Stimulated activated CD4-positive, alpha-beta T cell treated with anti-CD3 and anti-CD28 coated beads, Interleukin-2, amount 100 ng/mL, for 4 hours (primary cell): ENCODE data around the gene NBEA.

Source experiments
- DNase-seq: peaks from one replicate; pipeline ENCODE4 v3.0.0-alpha.2; 2020; ENCODE audit warnings: low read depth

Gene NBEA

GRCh38 chr13:35593651-35594050 lies 651.6 kb downstream of the NBEA start:
- DNase-seq = no peak

GRCh38 chr13:35594096-35594495 lies 652.0 kb downstream of the NBEA start:
- no peak for DNase-seq

GRCh38 chr13:35595181-35595580 lies 653.1 kb downstream of the NBEA start:
- DNase-seq = no peak

GRCh38 chr13:35596321-35597030 lies 654.4 kb downstream of the NBEA start:
- no peak for DNase-seq

GRCh38 chr13:35597451-35597850 lies 655.4 kb downstream of the NBEA start:
- no peak for DNase-seq

- DNase-seq = no peak
These were observed 656.2 kb downstream of the NBEA start for GRCh38 chr13:35598233-35598632.

- DNase-seq = no peak
These were observed 656.8 kb downstream of the NBEA start for GRCh38 chr13:35598790-35599369.

GRCh38 chr13:35599384-35599783 lies 657.3 kb downstream of the NBEA start:
- DNase-seq = no peak

GRCh38 chr13:35600137-35600536 lies 658.1 kb downstream of the NBEA start:
- no peak for DNase-seq

GRCh38 chr13:35603593-35604285 lies 661.7 kb downstream of the NBEA start:
- no peak for DNase-seq

GRCh38 chr13:35614666-35615065 lies 672.6 kb downstream of the NBEA start:
- no peak for DNase-seq

- no peak for DNase-seq
These were observed 675.4 kb downstream of the NBEA start for GRCh38 chr13:35617420-35617819.

GRCh38 chr13:35618565-35619083 lies 676.6 kb downstream of the NBEA start:
- no peak for DNase-seq

- DNase-seq = no peak
These were observed 679.9 kb downstream of the NBEA start for GRCh38 chr13:35621989-35622388.

- no peak for DNase-seq
These were observed 687.0 kb downstream of the NBEA start for GRCh38 chr13:35629026-35629425.

- no peak for DNase-seq
These were observed 688.6 kb downstream of the NBEA start for GRCh38 chr13:35630551-35631275.

GRCh38 chr13:35631666-35632065 lies 689.6 kb downstream of the NBEA start:
- no peak for DNase-seq

GRCh38 chr13:35643625-35644024 lies 701.6 kb downstream of the NBEA start:
- DNase-seq = no peak

- no peak for DNase-seq
These were observed 704.1 kb downstream of the NBEA start for GRCh38 chr13:35646056-35646774.

GRCh38 chr13:35648201-35648600 lies 706.1 kb downstream of the NBEA start:
- DNase-seq = no peak

GRCh38 chr13:35649162-35649561 lies 707.1 kb downstream of the NBEA start:
- no peak for DNase-seq

- no peak for DNase-seq
These were observed 717.7 kb downstream of the NBEA start for GRCh38 chr13:35659796-35660195.
